H9 (cell line): ENCODE measurements around the gene CYBA. TPM values are rescaled to one million over a fixed set of nuclear protein-coding genes. Genes with fewer than 3 reads are reported as not detected.

Experiments
- DNase-seq: peaks from one replicate; pipeline ENCODE4 v3.0.0-alpha.2; 2017
- H2AFZ ChIP-seq: one replicate; pipeline ENCODE4 v1.6.1; 2013; ENCODE audit warnings: mild to moderate bottlenecking, low read length, control low read depth, moderate library complexity
- H2AK5ac ChIP-seq: 2 replicates; pipeline ENCODE4 v1.6.1; 2013; ENCODE audit warnings: low read length, control low read depth, mixed read lengths; ENCODE audit not compliant: insufficient read length
- H2BK120ac ChIP-seq: one replicate; pipeline ENCODE4 v1.6.1; 2013; ENCODE audit warnings: low read depth, mild to moderate bottlenecking, low read length, control low read depth, inconsistent platforms; ENCODE audit not compliant: poor library complexity, severe bottlenecking
- H2BK12ac ChIP-seq: 2 replicates; pipeline ENCODE4 v1.6.1; 2013; ENCODE audit warnings: low read length, control low read depth, mixed read lengths, low read depth; ENCODE audit not compliant: insufficient read length
- H2BK15ac ChIP-seq: 2 replicates; pipeline ENCODE4 v1.6.1; 2013; ENCODE audit warnings: low read depth, low read length, control low read depth
- H2BK20ac ChIP-seq: one replicate; pipeline ENCODE4 v1.6.1; 2013; ENCODE audit warnings: low read depth, mild to moderate bottlenecking, low read length, control low read depth, inconsistent platforms; ENCODE audit not compliant: poor library complexity, severe bottlenecking
- H2BK5ac ChIP-seq: 2 replicates; pipeline ENCODE4 v1.6.1; 2013; ENCODE audit warnings: low read length, control low read depth, mixed read lengths; ENCODE audit not compliant: insufficient read length
- H3K14ac ChIP-seq: 2 replicates; pipeline ENCODE4 v1.6.1; 2013; ENCODE audit warnings: low read length, control low read depth; ENCODE audit not compliant: insufficient read depth
- H3K18ac ChIP-seq: 2 replicates; pipeline ENCODE4 v1.6.1; 2013; ENCODE audit warnings: low read depth, mild to moderate bottlenecking, mixed read lengths, low read length, control low read depth; ENCODE audit not compliant: insufficient read length
- H3K23ac ChIP-seq: 2 replicates; pipeline ENCODE4 v1.6.1; 2013; ENCODE audit warnings: low read length, control low read depth, mixed read lengths, low read depth; ENCODE audit not compliant: insufficient read length
- H3K23me2 ChIP-seq: 2 replicates; pipeline ENCODE4 v1.6.1; 2013; ENCODE audit warnings: low read depth, mild to moderate bottlenecking, mixed read lengths, low read length, control low read depth; ENCODE audit not compliant: insufficient read length, poor library complexity, severe bottlenecking
- H3K27ac ChIP-seq: 2 replicates; pipeline ENCODE4 v1.5.1; 2013; ENCODE audit warnings: low read length, control low read depth, mixed read lengths, low read depth; ENCODE audit not compliant: insufficient read length
- H3K27me3 ChIP-seq: 2 replicates; pipeline ENCODE4 v1.6.1; 2013; ENCODE audit warnings: low read length, control low read depth, inconsistent platforms; ENCODE audit not compliant: insufficient read depth
- H3K4ac ChIP-seq: 2 replicates; pipeline ENCODE4 v1.6.1; 2013; ENCODE audit warnings: low read depth, mild to moderate bottlenecking, control low read depth, inconsistent platforms, low read length, moderate library complexity
- H3K4me1 ChIP-seq: 2 replicates; pipeline ENCODE4 v1.6.1; 2013; ENCODE audit warnings: low read length, control low read depth, inconsistent platforms; ENCODE audit not compliant: insufficient read depth
- H3K4me2 ChIP-seq: 2 replicates; pipeline ENCODE4 v1.6.1; 2013; ENCODE audit warnings: low read length, control low read depth, mixed read lengths; ENCODE audit not compliant: insufficient read length, insufficient read depth
- H3K56ac ChIP-seq: 2 replicates; pipeline ENCODE4 v1.6.1; 2013; ENCODE audit warnings: low read depth, mild to moderate bottlenecking, mixed read lengths, low read length, control low read depth; ENCODE audit not compliant: insufficient read length
- H3K79me1 ChIP-seq: 2 replicates; pipeline ENCODE4 v1.6.1; 2013; ENCODE audit warnings: low read depth, mild to moderate bottlenecking, moderate library complexity, low read length, control low read depth, inconsistent platforms; ENCODE audit not compliant: insufficient read depth, poor library complexity, severe bottlenecking
- H3K79me2 ChIP-seq: 2 replicates; pipeline ENCODE4 v1.6.1; 2013; ENCODE audit warnings: low read length, control low read depth, inconsistent platforms; ENCODE audit not compliant: insufficient read depth
- H3K9ac ChIP-seq: 2 replicates; pipeline ENCODE4 v1.6.1; 2013; ENCODE audit warnings: low read length, control low read depth, mixed read lengths; ENCODE audit not compliant: insufficient read length; ENCODE audit errors: extremely low read depth
- H3K9me3 ChIP-seq: one replicate; pipeline ENCODE4 v1.6.1; 2013; ENCODE audit warnings: low read depth, low read length, inconsistent platforms; ENCODE audit not compliant: control insufficient read depth
- H3T11ph ChIP-seq: one replicate; pipeline ENCODE4 v1.6.1; 2013; ENCODE audit warnings: mild to moderate bottlenecking, low read length, control low read depth, inconsistent platforms
- H4K20me1 ChIP-seq: one replicate; pipeline ENCODE4 v1.6.1; 2013; ENCODE audit not compliant: control insufficient read depth, insufficient read length, insufficient read depth
- H4K5ac ChIP-seq: 2 replicates; pipeline ENCODE4 v1.6.1; 2013; ENCODE audit warnings: low read depth, mild to moderate bottlenecking, mixed read lengths, low read length, control low read depth; ENCODE audit not compliant: insufficient read length
- H4K8ac ChIP-seq: replicated peaks from 2 replicates; pipeline ENCODE4 v1.6.1; 2013; ENCODE audit warnings: low read length, control low read depth, mixed read lengths, low read depth; ENCODE audit not compliant: insufficient read length
- H4K91ac ChIP-seq: 2 replicates; pipeline ENCODE4 v1.6.1; 2013; ENCODE audit warnings: low read depth, mild to moderate bottlenecking, moderate library complexity, mixed read lengths, low read length, control low read depth; ENCODE audit not compliant: insufficient read length
- H3K27ac Mint-ChIP-seq, 3 experiments: 2 replicates in 2 of 3; 3 replicates in 1 of 3; pipeline ENCODE4 v1.8.0; 2020 to 2021; ENCODE audit warnings: mixed read lengths in 3 of 3, mild to moderate bottlenecking in 1 of 3, moderate library complexity in 1 of 3
- H3K27me3 Mint-ChIP-seq: 2 replicates; pipeline ENCODE4 v1.8.0; 2021; ENCODE audit warnings: low read depth, mild to moderate bottlenecking, moderate library complexity, mixed read lengths
- H3K36me3 Mint-ChIP-seq, 3 experiments: 2 replicates in 2 of 3; 3 replicates in 1 of 3; pipeline ENCODE4 v1.8.0; 2020 to 2021; ENCODE audit warnings: low read depth in 3 of 3, mixed read lengths in 3 of 3; ENCODE audit not compliant: insufficient read depth in 1 of 3
- H3K4me1 Mint-ChIP-seq, 2 experiments: 2 replicates each; pipeline ENCODE4 v1.8.0; 2020; ENCODE audit warnings: mixed read lengths in 2 of 2
- H3K4me3 Mint-ChIP-seq, 2 experiments: 2 replicates in 1 of 2; 3 replicates in 1 of 2; pipeline ENCODE4 v1.8.0; 2020 to 2021; ENCODE audit warnings: mild to moderate bottlenecking in 2 of 2, mixed read lengths in 2 of 2, moderate library complexity in 1 of 2
- H3K9me3 Mint-ChIP-seq, 2 experiments: 2 replicates in 1 of 2; 3 replicates in 1 of 2; pipeline ENCODE4 v1.8.0; 2020; ENCODE audit warnings: mild to moderate bottlenecking in 2 of 2, mixed read lengths in 2 of 2, moderate library complexity in 1 of 2
- CTCF ChIP-seq: fragments of 200-600 bp; sonication (generic); conservative IDR thresholded peaks from 3 replicates; pipeline ENCODE4 v1.8.0; 2021; ENCODE audit warnings: antibody characterized with exemption, mild to moderate bottlenecking
- WGBS: extraction: QIAGEN DNeasy Blood & Tissue Kit; methylation state at CpG from one replicate; pipeline ENCODE4 v1.1.7; 2013; ENCODE audit warnings: missing lambda C conversion rate, low lambda C conversion rate, mixed read lengths; ENCODE audit not compliant: insufficient read length; ENCODE audit errors: extremely low coverage; 5-methylcytosine and 5-hydroxymethylcytosine counted together
- total RNA-seq: library from RNA; stranded (reverse); gene quantifications from 2 replicates; pipeline ENCODE4 v1.2.1, GENCODE V29; 2021

Gene CYBA
- total RNA-seq, 1 experiment from 2014 or later, result 153 TPM

GRCh38 chr16:88692861-88693260 is 42.0 kb upstream of the CYBA start:
- no peak overlapping the region for H2BK20ac ChIP-seq
- no peak overlapping the region for H2AK5ac ChIP-seq
- no peak overlapping the region for H4K8ac ChIP-seq
- peaks cover 11 to 12% of the 10 kb centered on the region in 2 experiments for H3K4me1 Mint-ChIP-seq
- no peak overlapping the region for H3K4me2 ChIP-seq
- H3T11ph ChIP-seq, result no peak overlapping the region
- no peaks in the 10 kb centered on the region for H3K23me2 ChIP-seq
- no peaks in the 10 kb centered on the region for H3K79me1 ChIP-seq
- H3K27me3 Mint-ChIP-seq, result peaks cover 23% of the 10 kb centered on the region
- peaks cover 0 to 10% (median 4%) of the 10 kb centered on the region in 3 experiments; a peak in 4 of 7 replicates for H3K36me3 Mint-ChIP-seq
- H2BK120ac ChIP-seq, result no peak overlapping the region
- H3K27ac Mint-ChIP-seq, result no peak overlapping the region
- H3K27ac ChIP-seq, result no peak overlapping the region
- no peak overlapping the region for H4K5ac ChIP-seq
- H3K4me3 Mint-ChIP-seq, result no peak overlapping the region
- H2BK15ac ChIP-seq, result no peak overlapping the region
- DNase-seq, result no peak
- no peaks in the 10 kb centered on the region for H3K27me3 ChIP-seq
- no peak overlapping the region for H2AFZ ChIP-seq
- H3K9me3 ChIP-seq, result no peaks in the 10 kb centered on the region
- H3K56ac ChIP-seq, result no peak overlapping the region
- H2BK12ac ChIP-seq, result no peak overlapping the region
- H3K4ac ChIP-seq, result no peak overlapping the region
- no peak overlapping the region for H3K9ac ChIP-seq
- H3K9me3 Mint-ChIP-seq, result no peaks in the 10 kb centered on the region
- H4K91ac ChIP-seq, result no peak overlapping the region
- H3K14ac ChIP-seq, result no peak overlapping the region
- no peaks in the 10 kb centered on the region for H3K79me2 ChIP-seq
- no CpG with 5 or more reads among the region's 10 CpGs for WGBS
- H3K23ac ChIP-seq, result no peak overlapping the region
- no peaks in the 10 kb centered on the region for H4K20me1 ChIP-seq
- no peak overlapping the region for H2BK5ac ChIP-seq
- no peak for TF ChIP-seq CTCF
- H3K4me1 ChIP-seq, result no peaks in the 10 kb centered on the region
- H3K18ac ChIP-seq, result no peak overlapping the region
